Activated T-cell treated with anti-CD3 and anti-CD28 coated beads for 4 hours (primary cell): ENCODE results near the gene C16orf89.

Experiments
- DNase-seq: peaks from one replicate; pipeline ENCODE4 v3.0.0-alpha.2; 2020

Gene C16orf89

DNA sequence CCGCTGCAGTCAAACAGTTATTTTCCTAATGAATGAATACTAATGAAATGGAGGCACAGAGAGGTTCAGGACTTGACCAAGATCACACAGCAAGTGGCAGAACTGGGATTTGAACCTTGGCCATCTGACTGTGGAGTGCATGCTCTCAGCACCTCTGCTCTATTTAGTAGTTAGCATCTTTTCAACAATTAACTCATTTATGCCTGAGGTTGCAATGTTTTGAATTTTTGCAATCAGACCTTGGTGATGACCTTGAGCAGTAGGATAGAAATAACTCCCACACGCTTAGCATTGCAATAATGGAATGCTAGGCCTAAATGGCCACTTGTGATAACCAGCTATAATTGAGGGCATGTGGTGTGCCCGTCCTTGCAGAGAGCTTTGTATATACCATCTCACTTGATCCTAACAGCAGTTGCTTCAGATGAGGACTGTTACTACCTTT is 63.0 kb downstream of the C16orf89 start:
- no peak for DNase-seq

DNA sequence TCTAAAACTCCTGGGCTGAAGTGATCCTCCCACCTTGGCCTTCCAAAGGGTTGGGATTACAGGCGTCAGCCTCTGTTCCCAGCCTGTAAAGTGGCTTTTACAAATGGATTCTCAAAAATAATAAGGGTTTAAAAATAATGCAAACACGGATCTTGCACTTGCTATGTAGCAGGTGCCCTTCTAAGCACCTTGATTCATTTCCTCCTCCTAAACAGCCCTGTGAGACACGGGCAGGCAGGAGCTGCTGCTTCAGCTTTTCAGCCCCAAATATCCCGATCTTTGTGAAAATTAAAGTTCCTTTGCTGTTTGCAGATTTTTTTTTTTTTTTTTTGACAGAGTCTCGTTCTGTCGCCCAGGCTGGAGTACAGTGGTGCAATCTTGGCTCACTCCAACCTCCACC is 63.8 kb downstream of the C16orf89 start:
- no peak for DNase-seq

GRCh38 chr16:5001571-5001970 is 64.2 kb downstream of the C16orf89 start:
- no peak for DNase-seq

GRCh38 chr16:5000573-5001001 is 65.2 kb downstream of the C16orf89 start:
- no peak for DNase-seq

DNA sequence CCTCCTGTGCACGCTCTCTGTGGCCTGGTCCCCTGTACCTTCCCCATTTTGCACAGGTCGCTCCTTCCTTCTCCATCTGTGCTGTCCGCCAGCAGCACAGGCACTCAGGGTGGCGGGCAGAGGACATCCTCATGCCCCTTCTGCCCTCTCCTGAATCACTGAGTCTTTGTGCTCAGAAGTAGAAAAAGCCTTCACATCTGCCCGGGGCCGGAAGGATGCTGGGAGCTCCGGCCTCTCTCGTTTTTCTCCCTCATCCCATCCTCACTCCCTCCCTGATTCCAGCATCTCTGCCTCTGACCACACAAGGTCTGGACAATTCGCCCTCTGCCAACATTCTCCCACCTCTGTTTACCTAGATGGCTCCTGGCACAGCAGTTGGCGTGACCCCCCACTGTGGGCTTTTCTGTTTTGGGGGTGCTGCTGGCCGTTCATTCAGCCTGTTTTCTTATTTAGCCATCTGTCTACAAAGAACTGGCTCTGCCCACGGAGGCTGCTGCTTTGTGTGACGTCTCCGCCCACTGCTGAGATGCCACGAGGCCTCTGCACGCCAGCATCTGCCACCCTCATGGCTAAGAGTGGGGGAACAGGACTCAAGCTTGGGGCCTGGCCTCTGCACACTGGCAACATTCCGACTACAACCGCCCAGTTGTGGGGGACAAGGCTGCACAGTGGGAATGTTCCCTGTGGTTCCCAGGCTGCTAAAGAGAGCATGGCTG is 70.9 kb downstream of the C16orf89 start:
- no peak for DNase-seq
